Fibroblast of lung (primary cell): Measurements from ENCODE around the gene SRC. TPM values are rescaled to one million over a fixed set of nuclear protein-coding genes. Genes with fewer than 3 reads are reported as not detected.

Experiments used
- DNase-seq, 2 donors: peaks; one replicate each; pipeline versions ENCODE4 v3.0.0 to v3.0.0-alpha.2; 2010; ENCODE audit warnings: low read depth in 2 of 2
- H2AFZ ChIP-seq: 2 replicates; pipeline ENCODE4 v1.5.1; 2012; ENCODE audit warnings: low read length, control low read depth, inconsistent platforms
- H3K27ac ChIP-seq: 2 replicates; pipeline ENCODE4 v1.5.1; 2011; ENCODE audit warnings: low read length, control low read depth; ENCODE audit not compliant: insufficient read depth
- H3K27me3 ChIP-seq: 2 replicates; pipeline ENCODE4 v1.5.1; 2011; ENCODE audit warnings: mild to moderate bottlenecking, low read length; ENCODE audit not compliant: control insufficient read depth, insufficient read depth
- H3K36me3 ChIP-seq: 2 replicates; pipeline ENCODE4 v1.5.1; 2011; ENCODE audit warnings: low read length; ENCODE audit not compliant: control insufficient read depth, insufficient read depth
- H3K4me1 ChIP-seq: 2 replicates; pipeline ENCODE4 v1.5.1; 2011; ENCODE audit warnings: low read length; ENCODE audit not compliant: control insufficient read depth, insufficient read depth; ENCODE audit errors: extremely low read depth
- H3K4me2 ChIP-seq: 2 replicates; pipeline ENCODE4 v1.5.1; 2011; ENCODE audit warnings: low read length, control low read depth; ENCODE audit not compliant: insufficient read depth; ENCODE audit errors: extremely low read depth
- H3K4me3 ChIP-seq, 4 experiments: fragments of 200-600 bp in 1 of 4; sonication (generic) in 1 of 4; replicated peaks in 1 of 4; 2 replicates each; pipeline ENCODE4 v1.5.1; 2011 to 2016; ENCODE audit warnings: low read length in 4 of 4, low read depth in 3 of 4, mild to moderate bottlenecking in 3 of 4, control low read depth in 2 of 4, inconsistent platforms in 1 of 4, mixed read lengths in 1 of 4; ENCODE audit not compliant: insufficient read depth in 1 of 4; ENCODE audit errors: control extremely low read depth in 1 of 4
- H3K79me2 ChIP-seq: 2 replicates; pipeline ENCODE4 v1.5.1; 2012; ENCODE audit warnings: mild to moderate bottlenecking, low read length, inconsistent platforms; ENCODE audit not compliant: control insufficient read depth, insufficient read depth
- H3K9ac ChIP-seq: 2 replicates; pipeline ENCODE4 v1.5.1; 2011; ENCODE audit warnings: mild to moderate bottlenecking, low read length, control low read depth; ENCODE audit not compliant: insufficient read depth
- H3K9me3 ChIP-seq: 2 replicates; pipeline ENCODE4 v1.5.1; 2012; ENCODE audit warnings: low read depth, low read length; ENCODE audit not compliant: control insufficient read depth, insufficient read depth
- H4K20me1 ChIP-seq: 2 replicates; pipeline ENCODE4 v1.5.1; 2011; ENCODE audit warnings: low read length; ENCODE audit not compliant: control insufficient read depth, insufficient read depth; ENCODE audit errors: extremely low read depth
- CTCF ChIP-seq, 2 donors: IDR thresholded peaks in 1 of 2; conservative IDR thresholded peaks in 1 of 2; 1 replicate in 1 of 2; 2 replicates in 1 of 2; pipeline ENCODE4 v1.5.1; 2011 to 2012; ENCODE audit warnings: low read length in 2 of 2, control low read depth in 1 of 2, inconsistent platforms in 1 of 2, low read depth in 1 of 2, mild to moderate bottlenecking in 1 of 2
- EZH2 ChIP-seq: IDR thresholded peaks from 2 replicates; pipeline ENCODE4 v1.5.1; 2012; ENCODE audit warnings: low read length, control low read depth, mild to moderate bottlenecking; ENCODE audit errors: missing control alignments
- polyA plus RNA-seq, 2 donors: library from polyadenylated mRNA; depleted of rRNA in 1 of 2; stranded (reverse) in 1 of 2; unstranded in 1 of 2; fragments of >200 nt; gene quantifications; 2 replicates each; pipeline ENCODE4 v1.2.1, GENCODE V29; 2011 to 2012; ENCODE audit warnings: missing spikeins in 1 of 2
- total RNA-seq: library from RNA; depleted of rRNA; stranded (reverse); fragments of >200 nt; gene quantifications from 2 replicates; pipeline ENCODE4 v1.2.1, GENCODE V29; 2014

Gene SRC
- total and polyA plus RNA-seq, 2 donors (not counting 1 experiment from before 2014, with no cell fraction given) = 17.8 to 20.3 TPM

- TF ChIP-seq EZH2 (no peak), CTCF (conservative IDR thresholded peaks at IDR 0.05 in 1 of 2, IDR thresholded peaks at IDR 0.05 in 1 of 2; ENCODE audit: low read depth in 1 of 2, low read length in 2 of 2) (no peak)
- H3K36me3 ChIP-seq = no peaks in the 10 kb centered on the region
- H3K4me1 ChIP-seq = peaks cover 11% of the 10 kb centered on the region
- DNase-seq = no peak
- peaks cover 41% of the 10 kb centered on the region for H3K27me3 ChIP-seq
- H3K9me3 ChIP-seq = no peaks in the 10 kb centered on the region
- H3K4me3 ChIP-seq = no peak overlapping the region
- H3K4me2 ChIP-seq = no peak overlapping the region
- H2AFZ ChIP-seq = no peak overlapping the region
- no peaks in the 10 kb centered on the region for H4K20me1 ChIP-seq
- H3K9ac ChIP-seq = no peak overlapping the region
- no peak overlapping the region for H3K27ac ChIP-seq
- no peaks in the 10 kb centered on the region for H3K79me2 ChIP-seq
These were observed 70.3 kb downstream of the SRC start for GRCh38 chr20:37416100-37416847.

GRCh38 chr20:37416848-37417616 lies 71.1 kb downstream of the SRC start:
- Histone ChIP-seq H2AFZ (no peak overlapping the region), H3K9ac (no peak overlapping the region), H3K4me2 (no peak overlapping the region), H3K79me2 (no peaks in the 10 kb centered on the region), H3K27me3 (peaks cover 44% of the 10 kb centered on the region), H3K9me3 (no peaks in the 10 kb centered on the region), H3K4me3 (no peak overlapping the region), H3K4me1 (peaks cover 7% of the 10 kb centered on the region), H4K20me1 (no peaks in the 10 kb centered on the region), H3K36me3 (no peaks in the 10 kb centered on the region), H3K27ac (no peak overlapping the region)
- no peak for DNase-seq
- TF ChIP-seq CTCF (conservative IDR thresholded peaks at IDR 0.05 in 1 of 2, IDR thresholded peaks at IDR 0.05 in 1 of 2; ENCODE audit: low read depth in 1 of 2, low read length in 2 of 2) (no peak), EZH2 (no peak)

GRCh38 chr20:37417617-37418467 lies 71.9 kb downstream of the SRC start:
- peaks cover 41% of the 10 kb centered on the region for H3K27me3 ChIP-seq
- no peaks in the 10 kb centered on the region for H3K4me1 ChIP-seq
- no peaks in the 10 kb centered on the region for H3K9me3 ChIP-seq
- H3K9ac ChIP-seq = no peak overlapping the region
- H3K4me3 ChIP-seq = no peak overlapping the region
- no peak overlapping the region for H2AFZ ChIP-seq
- H3K4me2 ChIP-seq = no peak overlapping the region
- H3K79me2 ChIP-seq = no peaks in the 10 kb centered on the region
- no peak overlapping the region for H3K27ac ChIP-seq
- H4K20me1 ChIP-seq = no peaks in the 10 kb centered on the region
- TF ChIP-seq EZH2 (no peak), CTCF (conservative IDR thresholded peaks at IDR 0.05 in 1 of 2, IDR thresholded peaks at IDR 0.05 in 1 of 2; ENCODE audit: low read depth in 1 of 2, low read length in 2 of 2) (no peak)
- peak; percentile 31 to 54 for DNase-seq
- H3K36me3 ChIP-seq = no peaks in the 10 kb centered on the region
